Mesendoderm (in vitro differentiated cells): ENCODE measurements around the gene DNER.

Experiments used
- DNase-seq: peaks from one replicate; pipeline ENCODE4 v3.0.0; 2013
- H2AK5ac ChIP-seq: 2 replicates; pipeline ENCODE4 v1.6.1; 2013; ENCODE audit warnings: low read length, inconsistent platforms
- H2BK120ac ChIP-seq: 2 replicates; pipeline ENCODE4 v1.6.1; 2013; ENCODE audit warnings: low read depth, mild to moderate bottlenecking, low read length, moderate library complexity, mixed read lengths
- H2BK15ac ChIP-seq: replicated peaks from 2 replicates; pipeline ENCODE4 v1.6.1; 2013; ENCODE audit warnings: low read depth, mild to moderate bottlenecking, moderate library complexity
- H2BK5ac ChIP-seq: 2 replicates; pipeline ENCODE4 v1.6.1; 2013; ENCODE audit warnings: low read length, inconsistent platforms
- H3K18ac ChIP-seq: 2 replicates; pipeline ENCODE4 v1.6.1; 2013; ENCODE audit warnings: mild to moderate bottlenecking, low read length, mixed read lengths
- H3K23ac ChIP-seq: one replicate; pipeline ENCODE4 v1.6.1; 2013; ENCODE audit warnings: low read length
- H3K27ac ChIP-seq: 2 replicates; pipeline ENCODE4 v1.5.1; 2013; ENCODE audit warnings: low read depth, mild to moderate bottlenecking, inconsistent platforms, low read length, moderate library complexity
- H3K27me3 ChIP-seq: 2 replicates; pipeline ENCODE4 v1.6.1; 2013; ENCODE audit warnings: low read length, control low read depth, mild to moderate bottlenecking, inconsistent platforms; ENCODE audit not compliant: insufficient read depth, poor library complexity
- H3K36me3 ChIP-seq: 2 replicates; pipeline ENCODE4 v1.6.1; 2013; ENCODE audit warnings: low read length, inconsistent platforms; ENCODE audit not compliant: control insufficient read depth, insufficient read depth
- H3K4ac ChIP-seq: one replicate; pipeline ENCODE4 v1.6.1; 2013; ENCODE audit warnings: low read depth, mild to moderate bottlenecking, low read length, moderate library complexity
- H3K4me1 ChIP-seq: 2 replicates; pipeline ENCODE4 v1.6.1; 2013; ENCODE audit warnings: low read depth, low read length, inconsistent platforms; ENCODE audit not compliant: control insufficient read depth
- H3K4me2 ChIP-seq: 2 replicates; pipeline ENCODE4 v1.6.1; 2013; ENCODE audit warnings: low read length
- H3K4me3 ChIP-seq: 2 replicates; pipeline ENCODE4 v1.5.1; 2013; ENCODE audit warnings: mild to moderate bottlenecking, low read length
- H3K56ac ChIP-seq: one replicate; pipeline ENCODE4 v1.6.1; 2013; ENCODE audit warnings: low read length
- H3K79me1 ChIP-seq: 2 replicates; pipeline ENCODE4 v1.6.1; 2013; ENCODE audit warnings: low read length, inconsistent platforms
- H3K79me2 ChIP-seq: 2 replicates; pipeline ENCODE4 v1.6.1; 2013; ENCODE audit warnings: mild to moderate bottlenecking, low read length; ENCODE audit not compliant: control insufficient read depth, insufficient read depth
- H3K9ac ChIP-seq: 2 replicates; pipeline ENCODE4 v1.6.1; 2013; ENCODE audit warnings: low read length, inconsistent platforms
- H4K5ac ChIP-seq: one replicate; pipeline ENCODE4 v1.6.1; 2013; ENCODE audit warnings: low read length
- H4K8ac ChIP-seq: one replicate; pipeline ENCODE4 v1.6.1; 2013; ENCODE audit warnings: low read depth, mild to moderate bottlenecking, control low read depth, low read length, moderate library complexity
- WGBS: extraction: QIAGEN DNeasy Blood & Tissue Kit; methylation state at CpG from one replicate; pipeline ENCODE4 v1.1.7; 2013; ENCODE audit warnings: low lambda C conversion rate, missing lambda C conversion rate; ENCODE audit not compliant: insufficient coverage; ENCODE audit errors: extremely low coverage; 5-methylcytosine and 5-hydroxymethylcytosine counted together

Gene DNER

DNA sequence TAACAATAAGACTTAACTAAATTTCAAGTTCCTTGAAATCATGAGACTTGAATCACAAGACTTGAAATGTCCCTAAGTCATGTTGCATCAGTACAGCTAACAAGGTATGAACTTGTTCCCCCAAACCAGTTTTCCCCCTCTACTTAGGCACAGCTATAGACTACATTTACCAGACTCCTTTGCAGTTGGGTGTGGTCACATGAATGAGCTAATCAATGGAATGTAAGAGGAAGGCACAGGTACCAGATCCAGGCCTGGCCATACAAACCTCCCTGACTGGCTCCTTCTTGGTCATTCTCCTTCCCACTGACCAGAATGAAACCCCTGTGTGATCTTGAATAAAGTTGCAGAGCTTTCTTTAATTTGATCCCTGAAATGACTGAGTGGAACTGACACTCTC is 77.8 kb downstream of the DNER start:
- H3K18ac ChIP-seq = no peak overlapping the region
- H3K4me2 ChIP-seq = no peak overlapping the region
- H3K9ac ChIP-seq = no peak overlapping the region
- no peak overlapping the region for H2BK15ac ChIP-seq
- no peaks in the 10 kb centered on the region for H3K79me2 ChIP-seq
- no peaks in the 10 kb centered on the region for H3K4me1 ChIP-seq
- H3K56ac ChIP-seq = no peak overlapping the region
- no peak overlapping the region for H4K8ac ChIP-seq
- no peaks in the 10 kb centered on the region for H3K36me3 ChIP-seq
- H3K27ac ChIP-seq = no peak overlapping the region
- peak; percentile 47 for DNase-seq
- H3K79me1 ChIP-seq = no peaks in the 10 kb centered on the region
- no peak overlapping the region for H4K5ac ChIP-seq
- H2BK5ac ChIP-seq = no peak overlapping the region
- no peak overlapping the region for H3K4me3 ChIP-seq
- H3K27me3 ChIP-seq = no peaks in the 10 kb centered on the region
- no peak overlapping the region for H2BK120ac ChIP-seq
- H3K4ac ChIP-seq = no peak overlapping the region
- H3K23ac ChIP-seq = no peak overlapping the region
- no peak overlapping the region for H2AK5ac ChIP-seq

DNA sequence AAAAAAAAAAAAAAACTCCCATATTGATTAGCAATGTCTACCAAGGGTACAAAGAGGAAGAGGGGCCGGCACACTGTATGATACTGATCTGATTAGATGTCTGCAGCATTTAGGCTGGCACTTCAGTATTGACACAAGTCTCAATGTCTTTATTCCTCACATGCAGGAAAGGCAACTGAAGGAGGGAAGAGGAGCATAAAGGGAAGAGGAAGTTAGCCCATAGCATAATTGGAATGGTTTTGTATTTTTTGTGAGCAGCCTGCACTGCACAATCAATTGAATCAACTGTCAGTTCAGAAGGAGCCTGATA is 79.0 kb downstream of the DNER start:
- H3K4me3 ChIP-seq = no peak overlapping the region
- no peaks in the 10 kb centered on the region for H3K36me3 ChIP-seq
- no peaks in the 10 kb centered on the region for H3K79me2 ChIP-seq
- no peak overlapping the region for H3K4ac ChIP-seq
- DNase-seq = no peak
- H3K56ac ChIP-seq = no peak overlapping the region
- no peak overlapping the region for H2BK5ac ChIP-seq
- no CpG with 5 or more reads among the region's 1 CpG for WGBS
- H4K8ac ChIP-seq = no peak overlapping the region
- H3K4me1 ChIP-seq = no peaks in the 10 kb centered on the region
- H3K9ac ChIP-seq = no peak overlapping the region
- H2AK5ac ChIP-seq = no peak overlapping the region
- no peak overlapping the region for H3K27ac ChIP-seq
- no peak overlapping the region for H2BK15ac ChIP-seq
- no peak overlapping the region for H3K4me2 ChIP-seq
- no peaks in the 10 kb centered on the region for H3K27me3 ChIP-seq
- H2BK120ac ChIP-seq = no peak overlapping the region
- H3K79me1 ChIP-seq = no peaks in the 10 kb centered on the region
- H3K23ac ChIP-seq = no peak overlapping the region
- no peak overlapping the region for H3K18ac ChIP-seq
- no peak overlapping the region for H4K5ac ChIP-seq

DNA sequence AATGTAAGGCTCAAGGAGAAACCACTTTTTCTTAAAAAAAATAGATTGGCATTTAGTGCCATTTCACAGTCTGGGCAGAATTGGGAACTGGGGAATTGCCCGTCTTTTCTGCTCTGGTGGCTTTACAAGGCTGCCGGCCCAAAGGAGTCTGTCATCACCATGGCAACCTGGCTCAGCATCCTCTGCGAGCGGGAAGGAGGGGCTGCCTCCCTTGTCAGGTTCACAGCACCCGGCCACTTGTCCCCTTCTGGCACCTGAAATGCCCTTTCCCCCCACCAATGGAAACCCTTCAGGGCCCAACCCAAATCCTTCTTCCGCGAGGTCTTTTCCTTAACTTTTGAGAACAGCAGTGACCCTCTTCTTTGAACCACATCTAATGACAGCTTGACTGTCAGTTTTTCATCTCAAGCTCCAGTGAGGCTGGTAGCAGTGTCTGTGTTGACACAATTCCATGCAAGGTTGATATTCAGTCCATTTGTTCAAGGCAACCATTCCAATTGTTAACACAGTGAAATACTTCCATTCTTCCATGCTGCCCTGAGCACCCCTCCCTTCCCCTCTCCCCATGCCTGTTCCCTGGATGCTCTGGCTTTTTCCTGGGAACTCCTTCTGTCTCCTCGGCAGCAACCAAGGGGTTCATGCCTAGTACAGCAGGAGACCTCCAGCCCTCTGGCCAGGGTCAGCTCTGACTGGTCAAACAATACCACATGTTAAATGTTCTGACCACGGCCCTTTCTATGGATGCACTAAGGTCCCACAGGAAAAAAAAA is 79.6 kb downstream of the DNER start:
- Histone ChIP-seq H2BK15ac (no peak overlapping the region), H3K27ac (no peak overlapping the region), H3K4me2 (no peak overlapping the region), H3K79me2 (no peaks in the 10 kb centered on the region), H2BK5ac (no peak overlapping the region), H3K23ac (no peak overlapping the region), H3K56ac (no peak overlapping the region), H2AK5ac (no peak overlapping the region), H3K79me1 (no peaks in the 10 kb centered on the region), H3K4me3 (no peak overlapping the region), H3K4me1 (no peaks in the 10 kb centered on the region), H3K9ac (no peak overlapping the region), H3K4ac (no peak overlapping the region), H4K5ac (no peak overlapping the region), H3K36me3 (no peaks in the 10 kb centered on the region), H2BK120ac (no peak overlapping the region), H3K27me3 (no peaks in the 10 kb centered on the region), H4K8ac (no peak overlapping the region), H3K18ac (no peak overlapping the region)
- WGBS = no CpG with 5 or more reads among the region's 9 CpGs
- peak; percentile 22 for DNase-seq

DNA sequence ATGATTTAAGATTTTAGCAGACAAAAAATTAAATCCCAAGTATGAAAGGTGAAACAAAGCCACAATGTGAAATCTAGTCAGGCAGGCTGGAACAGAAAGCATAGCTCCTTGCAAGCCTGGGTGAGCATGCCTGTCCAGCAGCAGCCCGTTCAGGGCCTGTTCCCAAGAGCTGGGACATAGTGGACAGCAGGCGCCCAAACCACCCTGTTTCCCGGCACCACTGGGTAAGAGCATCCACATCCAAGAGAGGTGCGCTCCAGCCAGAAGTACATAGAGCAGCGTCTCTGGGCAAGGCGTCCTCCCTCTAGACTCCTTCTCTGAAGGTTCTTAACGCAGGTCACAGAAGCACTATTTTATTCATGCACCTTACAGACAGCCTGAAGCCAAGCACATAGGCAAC is 80.8 kb downstream of the DNER start:
- Histone ChIP-seq H3K18ac (no peak overlapping the region), H3K9ac (no peak overlapping the region), H3K4ac (no peak overlapping the region), H3K4me1 (no peaks in the 10 kb centered on the region), H2BK5ac (no peak overlapping the region), H3K36me3 (no peaks in the 10 kb centered on the region), H2BK15ac (no peak overlapping the region), H4K8ac (no peak overlapping the region), H4K5ac (no peak overlapping the region), H2BK120ac (no peak overlapping the region), H2AK5ac (no peak overlapping the region), H3K56ac (no peak overlapping the region), H3K23ac (no peak overlapping the region), H3K79me1 (no peaks in the 10 kb centered on the region), H3K4me2 (no peak overlapping the region), H3K4me3 (no peak overlapping the region), H3K79me2 (no peaks in the 10 kb centered on the region), H3K27ac (no peak overlapping the region), H3K27me3 (no peaks in the 10 kb centered on the region)
- no CpG with 5 or more reads among the region's 7 CpGs for WGBS
- DNase-seq = no peak

DNA sequence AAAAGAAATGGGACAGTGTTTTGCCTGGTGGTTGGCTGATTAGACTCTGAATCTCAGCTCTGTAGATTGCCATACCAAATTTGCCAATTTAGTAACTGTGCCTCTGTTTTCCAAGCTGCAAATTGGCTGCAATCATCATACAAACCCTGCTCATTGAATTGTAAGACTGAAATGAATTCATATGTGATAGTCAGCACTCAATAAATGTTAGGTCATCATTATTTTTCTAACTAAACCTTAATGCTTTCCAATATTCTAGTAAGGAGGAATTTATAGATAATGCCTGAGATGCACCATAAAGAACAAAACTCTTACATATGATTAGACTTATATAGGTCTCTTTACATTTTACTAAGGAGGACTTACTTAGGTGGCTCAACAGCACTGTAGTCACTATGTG is 85.3 kb downstream of the DNER start:
- no peak overlapping the region for H2AK5ac ChIP-seq
- no peaks in the 10 kb centered on the region for H3K79me2 ChIP-seq
- H2BK120ac ChIP-seq = no peak overlapping the region
- no peak overlapping the region for H4K5ac ChIP-seq
- H3K4ac ChIP-seq = no peak overlapping the region
- H3K23ac ChIP-seq = no peak overlapping the region
- no peaks in the 10 kb centered on the region for H3K4me1 ChIP-seq
- H3K79me1 ChIP-seq = no peaks in the 10 kb centered on the region
- no peak overlapping the region for H4K8ac ChIP-seq
- H2BK5ac ChIP-seq = no peak overlapping the region
- H3K9ac ChIP-seq = no peak overlapping the region
- no peak overlapping the region for H3K56ac ChIP-seq
- no peak overlapping the region for H3K27ac ChIP-seq
- no peaks in the 10 kb centered on the region for H3K27me3 ChIP-seq
- no peak overlapping the region for H3K4me2 ChIP-seq
- no peak overlapping the region for H2BK15ac ChIP-seq
- DNase-seq = no peak
- H3K36me3 ChIP-seq = no peaks in the 10 kb centered on the region
- no peak overlapping the region for H3K18ac ChIP-seq
- H3K4me3 ChIP-seq = no peak overlapping the region

DNA sequence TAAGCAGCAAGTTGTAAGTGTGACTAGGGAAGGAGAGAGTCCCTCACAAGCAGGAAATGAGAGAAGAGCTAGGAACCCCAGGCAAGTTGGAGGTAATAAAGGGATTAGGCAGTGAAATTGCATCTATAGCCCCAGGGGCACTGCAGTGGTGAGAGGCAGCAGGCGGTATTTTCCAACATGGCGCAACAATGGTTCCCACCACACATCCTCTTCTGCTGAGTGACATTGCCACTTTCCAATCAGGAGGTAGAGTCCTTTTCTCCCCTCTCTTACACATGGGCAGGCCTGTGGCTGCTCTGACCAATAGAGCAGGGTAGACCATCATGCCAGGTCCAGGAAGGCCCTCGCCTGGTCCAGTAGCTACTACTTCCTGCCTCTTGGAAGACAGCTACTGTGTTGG is 86.6 kb downstream of the DNER start:
- H3K27me3 ChIP-seq = no peaks in the 10 kb centered on the region
- no CpG with 5 or more reads among the region's 3 CpGs for WGBS
- no peak overlapping the region for H3K27ac ChIP-seq
- H3K4me1 ChIP-seq = no peaks in the 10 kb centered on the region
- no peak overlapping the region for H3K23ac ChIP-seq
- H2AK5ac ChIP-seq = no peak overlapping the region
- no peak overlapping the region for H2BK5ac ChIP-seq
- no peak overlapping the region for H3K4me2 ChIP-seq
- no peaks in the 10 kb centered on the region for H3K36me3 ChIP-seq
- no peak overlapping the region for H2BK120ac ChIP-seq
- no peak overlapping the region for H3K9ac ChIP-seq
- H3K79me1 ChIP-seq = no peaks in the 10 kb centered on the region
- no peaks in the 10 kb centered on the region for H3K79me2 ChIP-seq
- peak; percentile 80 for DNase-seq
- no peak overlapping the region for H3K4me3 ChIP-seq
- H2BK15ac ChIP-seq = no peak overlapping the region
- H3K4ac ChIP-seq = no peak overlapping the region
- H4K8ac ChIP-seq = no peak overlapping the region
- H3K18ac ChIP-seq = no peak overlapping the region
- no peak overlapping the region for H3K56ac ChIP-seq
- no peak overlapping the region for H4K5ac ChIP-seq
